GM06990 (cell line): ENCODE data around the gene CTIF.

Experiments
- DNase-seq: peaks from one replicate; pipeline ENCODE4 v3.0.0-alpha.2; 2011; ENCODE audit not compliant: insufficient read length; ENCODE audit errors: extremely low read depth
- H3K27me3 ChIP-seq: replicated peaks from 2 replicates; pipeline ENCODE4 v1.6.0; 2011; ENCODE audit warnings: low read length; ENCODE audit not compliant: control insufficient read depth, insufficient read depth
- H3K36me3 ChIP-seq: 2 replicates; pipeline ENCODE4 v1.5.1; 2011; ENCODE audit warnings: low read length; ENCODE audit not compliant: control insufficient read depth, insufficient read depth
- H3K4me3 ChIP-seq: replicated peaks from 2 replicates; pipeline ENCODE4 v1.5.1; 2011; ENCODE audit warnings: low read depth, mild to moderate bottlenecking, control low read depth, low read length
- TF ChIP-seq, protein P1 (sequence below): IDR thresholded peaks from 2 replicates; pipeline ENCODE4 v1.5.1; 2011; ENCODE audit warnings: low read length, control low read depth, mild to moderate bottlenecking, inconsistent platforms; ENCODE audit not compliant: insufficient read depth, poor library complexity, severe bottlenecking

The CTIF gene

DNA sequence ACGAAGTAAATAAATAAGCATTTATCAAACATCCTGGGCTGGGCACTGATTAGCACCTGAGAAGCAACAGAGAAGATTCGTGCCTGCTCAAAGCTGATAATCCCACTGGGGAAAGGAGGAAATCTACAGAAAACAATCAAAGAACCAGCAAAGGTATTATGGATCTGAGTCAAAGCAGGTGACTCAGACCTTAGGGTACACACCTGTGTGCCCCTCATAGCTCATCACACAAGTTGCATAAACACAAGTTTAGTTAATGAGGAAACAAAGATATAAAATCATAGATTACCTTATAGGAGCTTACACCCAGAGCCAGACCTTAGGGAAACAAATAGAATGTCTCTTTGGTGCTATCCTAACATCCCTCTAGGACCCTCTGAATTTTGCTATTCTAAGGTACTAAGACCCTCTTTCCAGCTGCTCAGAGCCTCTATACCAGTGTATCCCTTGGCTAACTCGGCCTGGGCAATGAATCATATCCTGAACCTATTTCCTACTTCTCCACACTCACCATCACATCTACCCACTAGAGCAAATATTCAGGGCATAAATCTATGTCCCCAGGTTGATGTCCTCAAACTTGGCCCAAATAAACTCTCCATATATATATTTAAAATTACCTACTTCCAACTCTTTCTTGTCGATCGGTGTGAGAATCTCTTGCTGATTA is 19.3 kb upstream of the CTIF start:
- no peaks in the 10 kb centered on the region for H3K36me3 ChIP-seq
- DNase-seq, result no peak
- no peak overlapping the region for H3K4me3 ChIP-seq
- no peaks in the 10 kb centered on the region for H3K27me3 ChIP-seq
- TF ChIP-seq, protein P1, sequence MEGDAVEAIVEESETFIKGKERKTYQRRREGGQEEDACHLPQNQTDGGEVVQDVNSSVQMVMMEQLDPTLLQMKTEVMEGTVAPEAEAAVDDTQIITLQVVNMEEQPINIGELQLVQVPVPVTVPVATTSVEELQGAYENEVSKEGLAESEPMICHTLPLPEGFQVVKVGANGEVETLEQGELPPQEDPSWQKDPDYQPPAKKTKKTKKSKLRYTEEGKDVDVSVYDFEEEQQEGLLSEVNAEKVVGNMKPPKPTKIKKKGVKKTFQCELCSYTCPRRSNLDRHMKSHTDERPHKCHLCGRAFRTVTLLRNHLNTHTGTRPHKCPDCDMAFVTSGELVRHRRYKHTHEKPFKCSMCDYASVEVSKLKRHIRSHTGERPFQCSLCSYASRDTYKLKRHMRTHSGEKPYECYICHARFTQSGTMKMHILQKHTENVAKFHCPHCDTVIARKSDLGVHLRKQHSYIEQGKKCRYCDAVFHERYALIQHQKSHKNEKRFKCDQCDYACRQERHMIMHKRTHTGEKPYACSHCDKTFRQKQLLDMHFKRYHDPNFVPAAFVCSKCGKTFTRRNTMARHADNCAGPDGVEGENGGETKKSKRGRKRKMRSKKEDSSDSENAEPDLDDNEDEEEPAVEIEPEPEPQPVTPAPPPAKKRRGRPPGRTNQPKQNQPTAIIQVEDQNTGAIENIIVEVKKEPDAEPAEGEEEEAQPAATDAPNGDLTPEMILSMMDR, result no peak

DNA sequence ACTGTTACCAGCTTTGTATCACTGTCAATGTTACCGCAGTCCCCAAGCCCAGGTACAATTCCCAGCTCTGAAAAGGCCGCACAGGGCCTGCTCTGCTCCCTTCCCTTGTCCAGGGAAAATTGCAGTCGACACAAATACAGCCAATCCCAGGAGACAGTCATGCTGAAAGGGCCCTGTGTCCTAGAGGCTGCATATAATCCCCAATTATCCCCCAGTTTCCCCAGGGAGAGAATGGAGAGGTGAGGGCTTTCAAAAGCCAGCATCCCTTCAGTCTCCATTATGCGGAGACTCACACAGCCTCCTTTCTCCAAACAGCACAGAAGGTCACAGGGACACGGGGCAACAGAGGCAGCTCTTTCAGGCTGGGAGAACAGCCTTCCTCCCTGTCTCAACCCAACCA is 17.1 kb upstream of the CTIF start:
- no peak for DNase-seq
- no peaks in the 10 kb centered on the region for H3K27me3 ChIP-seq
- H3K4me3 ChIP-seq, result no peak overlapping the region
- TF ChIP-seq, protein P1, result no peak
- no peaks in the 10 kb centered on the region for H3K36me3 ChIP-seq

DNA sequence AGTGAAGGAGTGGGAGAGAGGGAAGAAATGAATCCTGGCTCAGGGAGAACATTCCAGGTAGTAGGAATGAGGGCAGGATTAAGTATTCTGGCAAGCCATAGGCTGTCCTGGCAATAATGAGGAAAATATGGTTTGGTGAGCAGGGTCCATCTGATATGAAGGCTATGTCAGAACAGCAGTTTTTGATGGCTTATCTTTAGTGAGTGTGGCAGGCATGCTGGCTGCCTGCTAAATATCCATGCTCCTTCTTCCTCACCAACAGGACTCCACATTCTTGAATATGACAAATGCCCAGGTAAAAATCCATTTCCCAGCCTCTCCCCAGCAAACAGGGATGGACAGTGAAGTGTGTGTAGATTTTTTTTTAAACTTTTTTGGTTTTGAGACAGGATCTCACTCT is 13.2 kb upstream of the CTIF start:
- Histone ChIP-seq H3K4me3 (no peak overlapping the region), H3K36me3 (no peaks in the 10 kb centered on the region), H3K27me3 (no peaks in the 10 kb centered on the region)
- DNase-seq, result no peak
- TF ChIP-seq, protein P1, result no peak

DNA sequence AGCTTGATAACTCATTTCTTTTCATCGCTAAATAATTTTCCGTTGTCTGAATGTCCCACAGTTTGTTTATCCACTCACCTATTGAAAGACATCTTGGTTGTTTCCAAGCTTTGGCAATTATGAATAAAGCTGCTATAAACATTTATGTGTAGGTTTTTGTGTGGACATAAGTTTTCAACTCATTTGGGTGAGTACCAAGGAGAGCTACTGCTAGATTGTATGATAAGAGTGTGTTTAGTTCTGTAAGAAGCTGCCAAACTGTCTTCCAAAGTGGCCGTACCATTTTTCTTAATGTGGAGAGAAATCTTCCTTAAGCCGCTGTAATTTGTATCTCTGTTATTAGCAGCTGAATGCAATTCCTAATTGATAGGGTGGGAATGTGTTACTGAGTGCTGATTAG is 11.4 kb upstream of the CTIF start:
- DNase-seq, result no peak
- Histone ChIP-seq H3K27me3 (no peaks in the 10 kb centered on the region), H3K36me3 (no peaks in the 10 kb centered on the region), H3K4me3 (no peak overlapping the region)
- TF ChIP-seq, protein P1, result no peak

DNA sequence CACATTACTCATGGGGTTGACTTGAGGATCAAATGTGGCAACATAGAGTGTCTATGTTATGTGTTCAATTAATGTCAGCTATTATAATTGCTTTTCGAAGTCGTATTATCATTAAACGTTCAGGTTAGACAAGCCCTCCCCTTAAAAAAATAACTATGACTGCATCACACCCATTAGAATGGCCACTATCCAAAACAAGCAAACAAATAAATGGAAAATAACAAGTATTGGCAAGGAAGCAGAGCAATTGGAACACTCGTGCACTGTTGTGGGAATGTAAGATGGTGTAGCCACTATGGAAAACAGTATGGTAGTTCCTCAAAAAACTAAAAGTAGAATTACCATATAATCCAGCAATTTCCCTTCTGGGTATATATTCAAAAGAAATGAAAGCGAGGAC is 10.0 kb upstream of the CTIF start:
- DNase-seq, result no peak
- Histone ChIP-seq H3K27me3 (no peaks in the 10 kb centered on the region), H3K4me3 (no peak overlapping the region), H3K36me3 (no peaks in the 10 kb centered on the region)
- TF ChIP-seq, protein P1, result no peak

DNA sequence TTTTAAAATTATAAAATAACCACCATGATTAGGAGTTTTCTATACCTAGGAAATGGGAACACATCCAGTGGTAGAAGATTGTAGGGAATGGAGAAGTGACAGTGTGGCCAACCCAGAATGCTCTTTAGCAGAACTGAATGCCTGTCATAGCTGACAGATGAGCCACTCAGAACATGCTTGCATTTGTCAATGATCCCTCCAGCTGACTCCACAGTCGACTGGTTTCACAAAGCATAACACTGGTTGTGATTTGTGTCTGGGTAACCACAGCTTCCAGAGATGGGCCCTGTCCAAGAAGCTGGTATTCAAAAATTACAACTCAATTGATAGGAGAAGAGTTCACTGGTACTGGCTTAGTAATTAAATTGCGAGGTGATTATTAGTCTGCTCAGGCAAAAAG is 9.0 kb upstream of the CTIF start:
- Histone ChIP-seq H3K36me3 (no peaks in the 10 kb centered on the region), H3K4me3 (no peak overlapping the region), H3K27me3 (no peaks in the 10 kb centered on the region)
- no peak for DNase-seq
- TF ChIP-seq, protein P1, result no peak
